HL-60 (cell line): ENCODE measurements around the gene HMCN2.

ENCODE experiments used
- DNase-seq, 2 experiments: peaks; one replicate each; pipeline ENCODE4 v3.0.0-alpha.2; 2010 to 2020; ENCODE audit warnings: low read depth in 1 of 2, low spot score in 1 of 2
- H3K27ac ChIP-seq: fragments of 250-450 bp; sonication (Bioruptor Pico); replicated peaks from 2 replicates; pipeline ENCODE4 v1.5.1; 2020; ENCODE audit warnings: mild to moderate bottlenecking, moderate library complexity
- H3K27me3 ChIP-seq: fragments of 250-450 bp; sonication (Bioruptor Pico); 2 replicates; pipeline ENCODE4 v1.5.1; 2021; ENCODE audit warnings: mild to moderate bottlenecking, moderate library complexity; ENCODE audit not compliant: insufficient read depth, poor library complexity, severe bottlenecking
- H3K4me3 ChIP-seq: replicated peaks from 2 replicates; pipeline ENCODE4 v1.5.1; 2011; ENCODE audit warnings: mild to moderate bottlenecking, control low read depth, low read length; ENCODE audit not compliant: insufficient read depth
- CTCF ChIP-seq: IDR thresholded peaks from one replicate; pipeline ENCODE4 v1.5.1; 2011; ENCODE audit warnings: low read length, control low read depth, inconsistent platforms; ENCODE audit not compliant: insufficient read depth
- GABPA ChIP-seq: IDR thresholded peaks from 2 replicates; pipeline ENCODE4 v1.6.1; 2012; ENCODE audit warnings: low read depth
- POLR2AphosphoS5 ChIP-seq: IDR thresholded peaks from 2 replicates; pipeline ENCODE4 v1.6.1; 2012; ENCODE audit warnings: low read depth
- REST ChIP-seq: IDR thresholded peaks from 2 replicates; pipeline ENCODE4 v1.6.1; 2012; ENCODE audit warnings: low read depth; ENCODE audit not compliant: insufficient replicate concordance
- SPI1 ChIP-seq: IDR thresholded peaks from 2 replicates; pipeline ENCODE4 v1.6.1; 2012; ENCODE audit warnings: low read depth, mild to moderate bottlenecking, borderline replicate concordance

Gene HMCN2

GRCh38 chr9:130421802-130422276 is 156.3 kb downstream of the HMCN2 start:
- no peak for DNase-seq
- Histone ChIP-seq H3K27ac (no peak overlapping the region), H3K27me3 (no peaks in the 10 kb centered on the region), H3K4me3 (no peak overlapping the region)
- TF ChIP-seq GABPA = no peak
- no peak for TF ChIP-seq CTCF
- TF ChIP-seq SPI1 = no peak
- TF ChIP-seq POLR2AphosphoS5 = no peak
- no peak for TF ChIP-seq REST

GRCh38 chr9:130422546-130422945 is 157.0 kb downstream of the HMCN2 start:
- H3K4me3 ChIP-seq = no peak overlapping the region
- H3K27ac ChIP-seq = no peak overlapping the region
- TF ChIP-seq REST (no peak), CTCF (no peak), GABPA (no peak), POLR2AphosphoS5 (no peak), SPI1 (no peak)
- DNase-seq = no peak
- no peaks in the 10 kb centered on the region for H3K27me3 ChIP-seq

GRCh38 chr9:130423272-130423671 is 157.7 kb downstream of the HMCN2 start:
- Histone ChIP-seq H3K27me3 (no peaks in the 10 kb centered on the region), H3K4me3 (no peak overlapping the region), H3K27ac (no peak overlapping the region)
- no peak for TF ChIP-seq POLR2AphosphoS5
- no peak for TF ChIP-seq REST
- TF ChIP-seq SPI1 = no peak
- TF ChIP-seq CTCF = no peak
- no peak for TF ChIP-seq GABPA
- no peak for DNase-seq
